Measurements from ENCODE around the gene HDAC4.

DNA sequence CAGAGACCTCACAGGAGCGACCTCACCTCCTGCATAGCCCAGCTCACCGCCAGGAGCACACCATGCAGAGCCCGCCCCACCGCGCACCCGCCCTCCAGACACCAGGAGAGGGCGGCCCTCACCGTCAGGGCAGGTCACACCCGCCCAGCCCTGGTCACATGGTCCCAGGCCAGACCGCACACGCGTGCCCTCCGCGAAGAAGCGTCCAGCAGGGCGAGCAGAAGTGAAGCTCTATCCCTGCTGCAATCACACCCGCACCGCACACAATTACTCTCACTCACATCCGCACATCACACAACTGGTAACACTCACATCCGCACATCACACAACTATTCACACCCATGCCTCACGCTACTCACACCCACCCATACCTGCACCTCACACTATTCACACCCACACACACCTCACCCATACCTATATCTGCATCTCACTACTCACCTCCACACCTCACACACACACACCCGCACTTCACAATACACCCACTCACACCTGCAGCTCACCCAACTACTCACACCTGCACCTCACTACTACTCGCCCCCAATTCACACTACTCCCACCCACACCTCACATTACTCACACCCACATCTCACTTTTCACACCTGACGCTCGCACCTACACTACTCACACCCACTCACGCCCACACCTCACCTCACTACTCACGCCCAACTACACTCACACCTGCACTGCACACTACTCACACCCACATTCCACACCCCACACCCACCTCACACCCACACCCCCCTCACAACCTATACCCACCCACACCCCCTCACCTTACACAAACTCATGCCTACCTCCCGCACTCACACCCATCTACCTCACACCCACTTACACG lies 242.0 kb downstream of the HDAC4 start:
- no peak for TF ChIP-seq POLR2A (IDR thresholded peaks at IDR 0.05)
- TF ChIP-seq, protein P1, sequence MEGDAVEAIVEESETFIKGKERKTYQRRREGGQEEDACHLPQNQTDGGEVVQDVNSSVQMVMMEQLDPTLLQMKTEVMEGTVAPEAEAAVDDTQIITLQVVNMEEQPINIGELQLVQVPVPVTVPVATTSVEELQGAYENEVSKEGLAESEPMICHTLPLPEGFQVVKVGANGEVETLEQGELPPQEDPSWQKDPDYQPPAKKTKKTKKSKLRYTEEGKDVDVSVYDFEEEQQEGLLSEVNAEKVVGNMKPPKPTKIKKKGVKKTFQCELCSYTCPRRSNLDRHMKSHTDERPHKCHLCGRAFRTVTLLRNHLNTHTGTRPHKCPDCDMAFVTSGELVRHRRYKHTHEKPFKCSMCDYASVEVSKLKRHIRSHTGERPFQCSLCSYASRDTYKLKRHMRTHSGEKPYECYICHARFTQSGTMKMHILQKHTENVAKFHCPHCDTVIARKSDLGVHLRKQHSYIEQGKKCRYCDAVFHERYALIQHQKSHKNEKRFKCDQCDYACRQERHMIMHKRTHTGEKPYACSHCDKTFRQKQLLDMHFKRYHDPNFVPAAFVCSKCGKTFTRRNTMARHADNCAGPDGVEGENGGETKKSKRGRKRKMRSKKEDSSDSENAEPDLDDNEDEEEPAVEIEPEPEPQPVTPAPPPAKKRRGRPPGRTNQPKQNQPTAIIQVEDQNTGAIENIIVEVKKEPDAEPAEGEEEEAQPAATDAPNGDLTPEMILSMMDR (IDR thresholded peaks at IDR 0.05): no peak
- TF ChIP-seq POLR2AphosphoS5 (IDR thresholded peaks at IDR 0.05): no peak
- TF ChIP-seq EP300 (IDR thresholded peaks at IDR 0.05): no peak
